ENCODE measurements around the gene GNAT2.

The GNAT2 gene

GRCh38 chr1:109609881-109610280 is 9.5 kb downstream of the GNAT2 start:
- no peak for DNase-seq

DNA sequence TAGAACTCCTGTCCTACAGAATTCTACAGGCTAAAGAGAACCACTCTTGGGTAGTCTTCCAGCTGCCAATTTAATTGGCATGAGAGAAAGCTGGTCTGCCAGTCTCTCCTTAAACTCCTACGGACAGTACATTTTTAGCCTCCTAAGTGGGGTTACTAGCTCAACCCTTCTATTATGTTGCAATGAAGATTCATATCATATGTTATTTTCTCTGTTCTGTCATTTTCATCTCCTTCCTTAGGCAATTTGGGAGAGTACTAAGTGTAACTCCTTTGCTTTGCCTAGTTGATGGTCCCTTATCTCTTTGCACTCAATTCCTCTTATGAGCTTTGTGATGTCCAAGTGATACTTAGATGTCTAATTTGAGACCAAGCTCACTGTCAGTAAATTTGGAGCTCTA is 14.0 kb downstream of the GNAT2 start:
- no peak for DNase-seq

DNA sequence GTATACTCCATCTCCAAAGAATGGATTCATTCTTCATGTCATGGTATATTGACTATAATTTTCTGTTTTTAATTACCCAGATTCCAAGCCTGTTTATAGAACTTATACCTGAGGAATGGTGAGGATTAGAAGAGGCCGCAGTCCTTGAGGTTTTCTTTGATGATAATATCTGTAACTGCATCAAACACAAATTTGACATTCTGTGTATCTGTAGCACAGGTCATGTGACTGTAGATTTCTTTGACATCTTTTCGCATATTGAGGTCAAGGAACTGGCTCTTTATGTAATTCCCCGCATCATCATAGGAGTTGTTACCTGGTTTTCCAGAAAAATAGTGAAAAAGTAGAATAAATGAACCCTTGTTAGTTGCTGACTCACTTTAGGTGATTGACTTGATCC is 16.2 kb downstream of the GNAT2 start:
- no peak for DNase-seq

DNA sequence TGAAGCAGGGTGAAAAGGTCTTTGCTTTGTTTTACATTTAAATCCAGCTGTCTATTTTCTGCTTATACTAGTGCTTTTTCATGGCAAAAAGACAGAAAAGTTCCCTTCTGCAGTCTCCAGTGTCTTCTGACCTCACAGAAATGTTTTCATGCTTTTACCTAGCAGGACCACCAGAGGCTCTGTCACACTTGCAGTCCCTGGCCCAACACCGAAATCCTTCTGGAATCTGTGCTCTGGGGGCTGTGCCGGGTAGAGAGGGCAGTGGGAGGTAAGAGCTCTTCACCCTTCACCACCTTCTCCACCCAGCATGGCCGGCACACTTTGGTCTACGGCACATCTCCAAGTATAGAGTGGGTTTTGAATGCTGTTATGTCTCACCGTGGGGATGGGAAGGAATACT is 20.8 kb downstream of the GNAT2 start:
- no peak for DNase-seq

GRCh38 chr1:109598156-109598555 is 21.3 kb downstream of the GNAT2 start:
- DNase-seq = no peak

DNA sequence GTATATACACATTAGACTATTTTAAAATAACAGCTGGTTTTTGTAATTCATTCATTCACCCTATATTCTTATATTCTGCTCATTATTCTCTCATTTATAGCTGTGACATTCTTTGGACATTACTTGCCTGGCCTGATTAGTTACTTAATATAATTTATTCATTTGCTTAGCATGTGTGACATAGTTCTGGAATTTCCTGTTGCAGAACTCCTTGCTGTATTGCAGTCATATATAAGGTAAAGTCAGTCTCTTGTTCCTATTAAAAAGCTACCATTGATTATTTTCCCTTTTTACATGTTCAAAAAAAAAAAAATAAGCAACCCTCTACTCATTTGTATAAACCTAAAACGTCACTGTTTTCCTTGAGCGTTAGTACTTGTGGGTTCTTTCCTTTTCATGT is 23.9 kb downstream of the GNAT2 start:
- DNase-seq = no peak

DNA sequence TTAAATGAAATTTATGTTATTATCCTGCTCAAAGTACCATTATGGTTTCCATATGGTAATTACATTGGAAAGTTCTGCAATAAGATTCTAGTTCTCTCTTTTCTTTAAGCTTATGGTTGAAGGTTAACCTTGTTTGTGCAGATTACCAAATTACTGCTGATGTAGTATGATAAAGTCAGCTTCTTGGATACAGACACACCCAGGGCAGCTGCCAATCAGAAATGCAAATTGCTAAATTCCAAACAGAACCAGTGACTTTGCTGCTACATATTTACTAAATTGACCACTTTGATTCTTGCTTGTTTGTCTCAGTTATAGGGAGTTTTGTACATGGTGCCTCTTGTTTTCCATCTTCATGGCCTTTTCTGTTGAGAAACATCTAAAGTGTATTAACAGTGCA is 26.5 kb downstream of the GNAT2 start:
- no peak for DNase-seq

DNA sequence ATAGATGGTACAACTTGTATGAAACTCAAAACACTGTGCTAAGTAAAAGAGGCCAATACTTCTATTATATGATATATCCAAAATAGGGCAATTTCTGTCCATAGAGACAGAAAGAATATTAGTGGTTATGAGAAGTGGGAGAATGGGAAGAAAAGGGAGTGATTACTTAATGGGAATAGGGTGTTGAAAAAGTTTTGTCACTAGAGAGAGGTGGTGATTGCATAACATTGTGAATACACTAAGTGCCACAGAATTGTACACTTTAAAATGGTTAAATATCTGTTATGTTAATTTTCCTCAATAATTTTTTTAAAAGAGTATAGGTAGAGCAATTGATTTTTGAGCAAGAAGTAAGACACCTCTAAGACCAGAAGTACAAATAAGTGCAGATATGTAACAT is 29.7 kb downstream of the GNAT2 start:
- DNase-seq = no peak

DNA sequence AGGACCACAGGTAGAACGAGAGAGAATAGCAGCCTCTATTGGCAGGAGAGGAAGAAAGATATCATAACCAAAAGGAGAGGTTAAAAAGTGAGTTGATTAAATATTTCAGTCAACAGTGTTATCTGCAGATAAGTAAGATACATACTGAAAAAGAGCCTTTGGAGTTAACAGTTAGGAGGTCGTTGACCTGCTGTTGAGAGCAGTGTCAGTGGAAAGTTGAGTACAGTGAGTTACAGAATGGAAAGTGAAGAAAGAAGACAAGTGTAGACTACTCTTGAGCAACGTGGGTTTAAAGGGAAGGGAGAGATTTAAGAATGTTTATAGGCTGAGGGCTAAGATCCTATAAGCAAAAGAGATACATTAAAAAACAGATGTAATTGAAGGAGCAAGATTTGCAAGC is 30.2 kb downstream of the GNAT2 start:
- no peak for DNase-seq

- DNase-seq = no peak
These were observed 33.4 kb downstream of the GNAT2 start for GRCh38 chr1:109586055-109586454.

DNA sequence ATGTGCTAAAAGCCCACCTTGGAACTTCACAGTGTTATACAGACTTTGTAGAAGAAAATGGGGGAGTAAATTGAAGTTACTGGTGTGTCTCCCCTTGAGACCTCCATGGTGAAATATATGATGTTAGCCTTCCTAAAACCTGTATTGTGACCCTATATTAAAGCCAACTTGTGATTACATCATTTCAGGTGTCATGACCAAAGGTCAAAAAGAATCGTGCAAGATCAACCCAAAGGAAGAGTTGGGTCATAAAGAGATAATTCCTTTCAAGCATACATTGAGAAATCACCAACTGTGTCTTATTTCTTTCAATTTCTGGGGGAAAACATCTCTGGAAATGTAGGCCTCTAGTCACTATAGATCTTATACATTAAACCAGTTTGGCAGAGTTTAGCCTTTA is 34.6 kb downstream of the GNAT2 start:
- DNase-seq = no peak

- DNase-seq = no peak
These were observed 37.4 kb downstream of the GNAT2 start for GRCh38 chr1:109582021-109582420.

- DNase-seq = no peak
These were observed 39.9 kb downstream of the GNAT2 start for GRCh38 chr1:109579491-109579890.

DNA sequence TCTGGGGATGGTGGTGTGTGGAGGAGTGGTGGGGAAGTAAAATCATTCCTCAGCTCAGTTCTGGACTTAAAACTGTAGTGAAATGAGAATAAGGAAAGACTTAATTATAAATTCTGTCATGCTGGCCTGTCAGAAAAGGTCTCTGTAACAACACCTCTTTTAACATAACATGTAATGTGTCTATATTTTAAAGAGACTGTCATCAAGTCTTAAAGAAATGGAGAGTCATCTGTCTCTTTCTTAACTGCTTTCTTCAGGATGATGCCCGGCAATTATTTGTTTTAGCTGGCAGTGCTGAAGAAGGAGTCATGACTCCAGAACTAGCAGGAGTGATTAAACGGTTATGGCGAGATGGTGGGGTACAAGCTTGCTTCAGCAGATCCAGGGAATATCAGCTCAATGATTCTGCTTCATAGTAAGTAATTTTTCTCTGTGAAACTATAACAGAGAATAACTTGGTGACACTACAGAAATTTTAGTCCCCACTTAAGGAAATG is 40.4 kb downstream of the GNAT2 start:
- no peak for DNase-seq

GRCh38 chr1:109573785-109574184 is 45.6 kb downstream of the GNAT2 start:
- DNase-seq = no peak

- DNase-seq = no peak
These were observed 49.0 kb downstream of the GNAT2 start for GRCh38 chr1:109570414-109570813.

DNA sequence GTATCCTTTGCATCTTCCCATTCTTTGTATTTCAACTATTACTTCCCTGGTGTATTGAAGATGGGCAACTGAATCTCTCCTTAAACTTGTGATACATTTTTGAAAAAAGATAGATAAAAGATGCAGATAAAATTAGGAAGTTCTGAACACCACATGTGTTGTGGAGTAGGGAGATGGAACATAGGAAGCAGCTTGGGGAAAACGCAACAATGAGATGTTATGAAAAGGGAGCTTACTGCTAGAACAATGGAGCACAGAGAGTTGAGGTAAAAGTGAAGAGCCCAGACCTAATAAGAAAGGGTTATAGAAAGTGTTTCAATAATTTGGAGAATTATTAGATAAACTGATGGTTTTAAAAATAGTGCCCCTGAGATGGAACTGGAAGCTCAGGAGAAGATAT is 50.1 kb downstream of the GNAT2 start:
- DNase-seq = no peak

DNA sequence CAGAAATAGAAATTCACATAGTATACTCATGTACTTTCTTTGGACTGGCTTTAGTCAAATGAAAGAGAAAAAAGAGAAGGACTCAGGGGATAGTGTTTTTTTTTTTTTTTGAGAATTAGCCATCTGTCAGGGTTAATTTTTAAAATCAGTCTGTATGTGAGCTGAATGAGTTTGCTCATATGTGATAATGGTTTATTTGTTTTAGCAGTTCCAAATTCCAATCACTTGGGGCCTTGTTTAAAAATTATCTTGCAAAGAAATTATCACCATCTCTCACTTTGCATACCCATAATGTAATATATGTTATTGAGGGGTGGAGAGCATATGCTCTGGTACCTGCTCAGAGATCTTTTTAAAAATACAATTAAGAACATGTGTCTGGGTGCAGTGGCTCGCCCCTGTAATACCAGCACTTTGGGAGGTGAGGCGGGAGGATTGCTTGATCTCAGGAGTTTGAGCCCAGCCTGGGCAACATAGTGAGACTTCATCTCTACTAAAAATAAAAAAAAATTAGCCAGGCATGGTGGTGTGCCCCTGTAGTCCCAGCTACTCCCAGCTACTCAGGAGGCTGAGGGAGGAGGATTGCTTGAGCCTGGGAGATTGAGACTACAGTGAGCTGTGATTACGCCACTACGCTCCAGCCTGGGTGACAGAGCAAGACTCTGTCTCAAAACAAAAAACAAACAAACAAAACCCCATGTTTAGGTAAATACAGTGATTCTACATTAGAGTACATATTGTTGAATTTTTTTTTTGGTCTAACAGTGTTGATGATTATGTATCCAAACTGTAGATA is 51.3 kb downstream of the GNAT2 start:
- DNase-seq = no peak

DNA sequence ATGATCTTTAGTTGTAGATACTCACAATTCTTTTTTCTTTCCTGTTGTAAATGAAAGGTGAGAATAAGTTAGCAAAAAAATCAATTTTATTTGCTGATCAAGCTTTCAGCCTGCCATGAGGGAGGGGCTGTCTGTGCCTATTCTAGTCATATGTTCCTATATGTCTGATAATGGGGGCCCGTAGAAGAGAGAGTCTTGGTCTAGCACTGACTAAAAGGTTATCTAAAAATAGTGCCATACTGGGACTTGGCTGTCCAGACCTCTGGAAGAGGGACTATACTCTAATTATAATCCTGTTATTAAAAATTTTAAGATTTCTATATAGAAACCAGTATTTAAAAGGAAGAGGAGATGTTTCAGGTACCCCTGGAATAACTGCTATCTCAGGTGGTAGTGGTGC is 52.4 kb downstream of the GNAT2 start:
- DNase-seq = no peak

GRCh38 chr1:109565241-109565640 is 54.2 kb downstream of the GNAT2 start:
- DNase-seq = no peak

- DNase-seq = no peak
These were observed 55.1 kb downstream of the GNAT2 start for GRCh38 chr1:109564194-109564878.

DNA sequence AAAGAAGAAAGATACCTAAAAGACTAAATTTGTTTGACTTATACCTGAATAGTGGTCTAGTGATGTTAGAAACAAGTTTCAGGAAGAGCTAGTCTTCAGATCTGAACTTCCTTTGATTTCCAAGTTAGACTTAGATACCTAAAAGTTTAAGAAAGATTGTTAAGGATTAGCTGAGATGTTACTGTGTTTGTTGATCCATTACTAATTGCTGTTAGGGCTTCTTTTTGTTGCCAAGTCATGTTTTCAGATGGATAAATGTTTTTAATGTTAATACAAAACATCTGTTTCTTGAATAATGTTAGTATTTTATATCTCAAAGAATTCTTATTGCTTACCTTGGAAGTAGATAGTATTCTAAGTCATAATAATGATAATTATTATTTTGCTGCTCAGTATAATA is 59.4 kb downstream of the GNAT2 start:
- no peak for DNase-seq

DNA sequence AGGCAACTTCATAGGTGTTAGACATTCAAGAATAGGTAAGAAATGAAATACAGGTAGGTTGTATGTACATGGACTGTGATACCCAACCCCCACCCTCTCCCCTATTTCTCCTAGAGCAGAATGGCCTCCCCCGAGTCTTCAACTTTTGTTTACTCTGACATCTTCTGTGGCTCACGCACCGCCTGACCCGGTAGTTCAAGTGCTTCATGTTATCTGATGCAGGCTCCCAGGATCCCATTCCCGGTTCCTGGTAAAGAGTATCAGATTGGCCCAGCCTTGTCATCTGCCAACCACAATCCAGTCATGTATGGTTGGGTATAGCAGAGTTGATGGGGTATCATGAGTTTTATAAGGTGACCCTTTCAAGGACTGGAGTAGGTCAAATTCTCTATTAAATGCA is 61.9 kb downstream of the GNAT2 start:
- DNase-seq = no peak

GRCh38 chr1:109556563-109556962 is 62.9 kb downstream of the GNAT2 start:
- DNase-seq = no peak

Data from right kidney (tissue), 1 donor.